Stimulated activated CD4-positive, alpha-beta T cell treated with anti-CD3 and anti-CD28 coated beads, Interleukin-1b, Interleukin-23, amount 100 ng/mL, for 4 hours (primary cell): Measurements from ENCODE around the gene CFAP57.

Source experiments
- DNase-seq, 2 donors: peaks; one replicate each; pipeline ENCODE4 v3.0.0-alpha.2; 2020; ENCODE audit warnings: low read depth in 2 of 2

CFAP57 gene

GRCh38 chr1:43299101-43299500 is 127.0 kb downstream of the CFAP57 start:
- DNase-seq, result no peak

DNA sequence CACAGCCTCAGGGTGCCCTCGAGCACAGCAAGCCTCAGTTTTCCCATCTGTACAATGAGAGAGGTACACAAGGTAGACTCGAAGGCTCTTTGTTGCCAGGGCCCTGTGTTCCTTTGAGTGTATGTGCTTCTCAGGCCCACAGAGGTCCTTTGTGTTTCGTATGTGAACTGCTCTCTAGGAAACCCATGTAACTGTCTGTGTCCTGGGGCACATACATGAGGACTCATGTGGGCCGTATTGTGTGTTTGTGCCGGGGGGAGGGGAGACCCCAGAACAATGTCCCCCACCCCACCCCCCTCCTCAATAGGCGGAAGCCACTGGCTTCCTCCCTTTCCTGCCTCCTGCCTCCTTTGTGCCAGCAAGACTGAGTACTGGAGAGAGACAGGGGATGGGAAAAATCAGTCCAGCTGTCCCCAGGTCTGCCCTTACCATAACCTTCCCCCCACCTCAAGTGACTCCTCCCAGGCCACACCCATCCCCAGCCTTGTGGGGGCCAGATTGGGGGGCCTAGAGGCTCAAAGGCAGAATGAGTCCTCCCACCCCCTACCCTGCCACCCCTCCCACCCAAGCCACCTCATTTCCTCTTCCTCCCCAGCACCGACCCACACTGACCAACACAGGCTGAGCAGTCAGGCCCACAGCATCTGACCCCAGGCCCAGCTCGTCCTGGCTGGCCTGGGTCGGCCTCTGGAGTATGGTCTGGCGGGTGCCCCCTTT is 128.4 kb downstream of the CFAP57 start, which contains the start of gene TIE1:
TSS of gene TIE1 (plus strand) at position 605 of the 717 bp plus-strand sequence. CDS start at position 695, 90 bp downstream.
- DNase-seq, result no peak

- DNase-seq, result no peak
Observed at GRCh38 chr1:43302201-43302600, 130.1 kb downstream of the CFAP57 start.

DNA sequence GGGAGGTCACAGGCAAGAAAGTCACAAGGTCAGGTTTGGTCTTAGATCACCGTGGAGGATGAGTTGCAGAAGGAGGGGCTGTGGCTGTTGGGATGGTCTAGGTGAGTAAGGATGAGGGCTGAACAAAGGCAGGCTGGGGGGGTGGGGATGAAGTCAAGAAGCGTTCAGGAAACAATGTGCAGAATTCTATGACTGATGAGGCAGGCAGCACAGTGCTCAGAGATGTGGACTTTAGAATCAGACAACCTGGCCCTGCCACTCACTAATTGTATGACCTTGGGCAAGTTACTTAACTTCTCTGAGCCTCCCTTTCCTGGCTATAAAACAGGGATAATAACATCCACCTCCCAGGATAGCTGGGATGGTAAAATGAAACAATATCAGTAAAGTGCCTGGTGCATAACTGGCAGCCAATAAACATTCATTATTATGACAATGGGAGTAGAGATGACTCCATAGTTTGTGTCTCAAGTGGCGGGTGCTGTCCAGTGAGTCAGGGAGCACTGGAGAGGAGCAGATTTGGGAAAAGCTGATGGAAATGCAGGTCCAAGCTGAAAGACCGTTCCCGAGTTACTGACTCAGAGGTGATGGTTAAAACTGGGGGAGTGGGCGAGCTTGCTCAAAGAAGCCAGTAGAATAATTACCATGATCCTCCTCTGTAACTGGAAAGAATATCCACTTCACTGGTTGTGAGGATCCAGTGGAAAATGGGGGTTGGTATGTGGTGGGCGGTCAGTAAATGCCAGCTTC is 130.8 kb downstream of the CFAP57 start:
- DNase-seq, result no peak

GRCh38 chr1:43303471-43304313 is 131.6 kb downstream of the CFAP57 start:
- DNase-seq, result no peak
